K562 (cell line): Measurements from ENCODE around the gene SLC1A2. TPM values are rescaled to one million over a fixed set of nuclear protein-coding genes. Genes with fewer than 3 reads are reported as not detected.

ENCODE experiments used
- ATAC-seq: fragments of 200-7000 bp; cut with Tn5 transposase; 3 replicates; pipeline ENCODE4 v1.9.1; 2020; ENCODE audit warnings: moderate library complexity
- BruUV-seq: library from RNA; stranded (reverse); fragments of 400-500 nt; replicated peaks from 2 replicates; lab custom pipeline; 2021; lab: Mats Ljungman, UMichigan
- CTCF ChIA-PET: fragments of 300-600 bp; formaldehyde crosslinking; extraction: SDS; loops from one replicate; lab custom pipeline; 2021; ENCODE audit warnings: low intra/inter-chr PET ratio; lab: Yijun Ruan, JAX
- POLR2A ChIA-PET: fragments of 300-600, 350-650 bp; sonication (Branson Sonifier 250); formaldehyde crosslinking; extraction: SDS; loops from one replicate; lab custom pipeline; 2021; ENCODE audit warnings: antibody characterized with exemption, inconsistent platforms; lab: Yijun Ruan, JAX
- DNase-seq, 4 experiments: peaks; one replicate each; pipeline versions ENCODE4 v3.0.0 to v3.0.0-alpha.2; 2011 to 2018; ENCODE audit warnings: low spot score in 3 of 4, mixed read lengths in 3 of 4; ENCODE audit errors: extremely low read depth in 1 of 4
- FAIRE-seq: peaks from 2 replicates; lab custom pipeline; 2011; peaks lifted over from hg19 to GRCh38; lab: Jason Lieb, UNC
- H2AFZ ChIP-seq: 2 replicates; pipeline ENCODE4 v1.6.0; 2011; ENCODE audit warnings: low read depth, low read length, control low read depth, inconsistent platforms
- H3K27ac ChIP-seq: fragments of 200-600 bp; 3 replicates; pipeline ENCODE4 v1.8.0; 2011; ENCODE audit warnings: low read depth, mild to moderate bottlenecking, control low read depth, inconsistent platforms, low read length, moderate library complexity, mixed read lengths; ENCODE audit errors: extremely low read depth
- H3K27me3 ChIP-seq, 2 experiments: fragments of 300-600 bp in 1 of 2; 2 replicates in 1 of 2; 3 replicates in 1 of 2; pipeline versions ENCODE4 v1.6.0 to v1.8.0; 2011; ENCODE audit warnings: inconsistent platforms in 2 of 2, low read length in 2 of 2, mild to moderate bottlenecking in 1 of 2, mixed read lengths in 1 of 2, moderate library complexity in 1 of 2; ENCODE audit not compliant: control insufficient read depth in 2 of 2, insufficient read depth in 2 of 2
- H3K36me3 ChIP-seq: fragments of 300-600 bp; 3 replicates; pipeline ENCODE4 v1.8.0; 2011; ENCODE audit warnings: mild to moderate bottlenecking, low read length, inconsistent platforms; ENCODE audit not compliant: control insufficient read depth, insufficient read depth
- H3K4me1 ChIP-seq, 2 experiments: fragments of 200-600 bp in 1 of 2; replicated peaks in 1 of 2; 2 replicates in 1 of 2; 3 replicates in 1 of 2; pipeline versions ENCODE4 v1.5.1 to v1.8.0; 2011; ENCODE audit warnings: inconsistent platforms in 2 of 2, low read length in 2 of 2, mild to moderate bottlenecking in 1 of 2, mixed read lengths in 1 of 2, moderate library complexity in 1 of 2; ENCODE audit not compliant: control insufficient read depth in 2 of 2, insufficient read depth in 2 of 2
- H3K4me2 ChIP-seq: 2 replicates; pipeline ENCODE4 v1.6.1; 2011; ENCODE audit warnings: low read length, control low read depth, inconsistent platforms, mixed read lengths; ENCODE audit not compliant: insufficient read depth
- H3K4me3 ChIP-seq: fragments of 200-600 bp; sonication (generic), shearing (Covaris generic); 2 replicates; pipeline ENCODE4 v1.5.1; 2016; ENCODE audit warnings: control low read depth, inconsistent platforms
- H3K79me2 ChIP-seq: fragments of 200-600 bp; 3 replicates; pipeline ENCODE4 v1.8.0; 2011; ENCODE audit warnings: low read length, inconsistent platforms; ENCODE audit not compliant: control insufficient read depth, insufficient read depth
- H3K9ac ChIP-seq, 2 experiments: 2 replicates each; pipeline versions ENCODE4 v1.6.0 to v1.6.1; 2011; ENCODE audit warnings: low read depth in 2 of 2, low read length in 2 of 2, control low read depth in 1 of 2, inconsistent platforms in 1 of 2, mild to moderate bottlenecking in 1 of 2, mixed read lengths in 1 of 2; ENCODE audit not compliant: insufficient read depth in 1 of 2
- H3K9me1 ChIP-seq: one replicate; pipeline ENCODE4 v1.6.0; 2011; ENCODE audit warnings: inconsistent platforms, mild to moderate bottlenecking, low read length, moderate library complexity; ENCODE audit not compliant: control insufficient read depth, insufficient read depth
- H3K9me3 ChIP-seq: replicated peaks from 2 replicates; pipeline ENCODE4 v1.5.1; 2011; ENCODE audit warnings: low read depth, low read length, inconsistent platforms; ENCODE audit not compliant: control insufficient read depth, insufficient read depth
- H4K20me1 ChIP-seq: replicated peaks from 2 replicates; pipeline ENCODE4 v1.6.1; 2011; ENCODE audit warnings: low read length, inconsistent platforms, mixed read lengths; ENCODE audit not compliant: control insufficient read depth, insufficient read depth
- CBX5 ChIP-seq: IDR thresholded peaks from 2 replicates; pipeline ENCODE4 v1.6.1; 2014; ENCODE audit warnings: low read depth, borderline replicate concordance
- NRF1 ChIP-seq, 2 experiments: fragments of 450-650 bp; IDR thresholded peaks in 1 of 2; conservative IDR thresholded peaks in 1 of 2; 2 replicates each; pipeline ENCODE4 v1.6.1; 2014; ENCODE audit warnings: mild to moderate bottlenecking in 2 of 2
- POLR2AphosphoS5 ChIP-seq: IDR thresholded peaks from 2 replicates; pipeline ENCODE4 v1.6.1; 2011; ENCODE audit warnings: mild to moderate bottlenecking, low read depth, low read length, moderate library complexity; ENCODE audit not compliant: control insufficient read depth, insufficient read depth
- RHOXF2B ChIP-seq: fragments of 250-450 bp; sonication (Bioruptor Pico); conservative IDR thresholded peaks from 2 replicates; pipeline ENCODE4 v1.5.1; 2021
- RNF219 ChIP-seq: fragments of 250-450 bp; sonication (Bioruptor Pico); IDR thresholded peaks from 2 replicates; pipeline ENCODE4 v1.5.0; 2022; ENCODE audit warnings: mild to moderate bottlenecking
- SLC30A9 ChIP-seq: fragments of 250-450 bp; sonication (Bioruptor Pico); IDR thresholded peaks from 2 replicates; pipeline ENCODE4 v1.8.0; 2022; ENCODE audit warnings: mild to moderate bottlenecking, moderate library complexity
- SMAD3 ChIP-seq: fragments of 450-650 bp; formaldehyde crosslinking; conservative IDR thresholded peaks from 2 replicates; pipeline ENCODE4 v1.4.0; 2020; ENCODE audit warnings: mild to moderate bottlenecking
- SOX6 ChIP-seq: fragments of 450-650 bp; IDR thresholded peaks from 2 replicates; pipeline ENCODE4 v1.6.1; 2014; ENCODE audit warnings: mild to moderate bottlenecking
- ZNF217 ChIP-seq: sonication (generic); formaldehyde crosslinking; IDR thresholded peaks from 2 replicates; pipeline ENCODE4 v1.8.0; 2022; ENCODE audit warnings: mild to moderate bottlenecking, missing genetic modification reagents
- ZNF668 ChIP-seq: fragments of 250-450 bp; sonication (Bioruptor Pico); IDR thresholded peaks from 2 replicates; pipeline ENCODE4 v1.8.0; 2022; ENCODE audit warnings: mild to moderate bottlenecking, inconsistent platforms
- WGBS: fragments of 100-300 bp; shearing (Covaris generic); methylation state at CpG from one replicate; pipeline ENCODE4 v1.1.6; 2016; ENCODE audit warnings: low coverage, mixed read lengths; ENCODE audit not compliant: insufficient coverage; ENCODE audit errors: missing lambda C conversion rate; 5-methylcytosine and 5-hydroxymethylcytosine counted together
- in situ Hi-C: fragments of 300-500 bp; cut with MboI; formaldehyde crosslinking; loops from 4 replicates; pipeline ENCODE4 v1.15.0; 2018; ENCODE audit warnings: inconsistent platforms, mixed read lengths
- intact Hi-C: fragments of 100-400 bp; cut with micrococcal nuclease; formaldehyde crosslinking; loops from 2 replicates; pipeline ENCODE4 v1.14.2; 2022
- polyA plus RNA-seq, 8 experiments: library from polyadenylated mRNA; depleted of rRNA in 4 of 8; stranded (reverse) in 5 of 8; unstranded in 3 of 8; fragments of >200 nt; fragmentation: Nextera tagmentation in 2 of 8; fragmentation: Illumina TruSeq in 1 of 8; extraction: Ambion mirVana in 2 of 8; extraction: Trizol in 1 of 8; gene quantifications; 2 replicates each; pipeline versions ENCODE4 v1.2.1 to v1.2.3, GENCODE V29; 2011 to 2014; ENCODE audit warnings: inconsistent platforms in 1 of 8, missing spikeins in 1 of 8
- total RNA-seq, 7 experiments: library from RNA; depleted of rRNA in 6 of 7; stranded (reverse); fragments of >200 nt in 6 of 7; fragmentation: Illumina TruSeq in 2 of 7; extraction: Trizol in 2 of 7; gene quantifications; 2 replicates each; pipeline versions ENCODE4 v1.2.1 to v1.2.3, GENCODE V29; 2011 to 2021; ENCODE audit warnings: low replicate concordance in 1 of 7
- TF ChIP-seq, protein P1 (sequence below): sonication (generic); formaldehyde crosslinking; IDR thresholded peaks from 2 replicates; pipeline ENCODE4 v1.8.0; 2022; ENCODE audit warnings: missing genetic modification reagents, mild to moderate bottlenecking, moderate library complexity, borderline replicate concordance
- TF ChIP-seq, protein P2 (sequence below), 2 experiments: fragments of 450-650 bp in 1 of 2; sonication (generic) in 1 of 2; formaldehyde crosslinking in 1 of 2; IDR thresholded peaks in 1 of 2; conservative IDR thresholded peaks in 1 of 2; 2 replicates each; pipeline versions ENCODE4 v1.6.1 to v1.8.1; 2016 to 2023; ENCODE audit warnings: mild to moderate bottlenecking in 2 of 2, moderate library complexity in 2 of 2, inconsistent platforms in 1 of 2, missing genetic modification reagents in 1 of 2

The SLC1A2 gene
- total and polyA plus RNA-seq, 9 of the 15 experiments (the other 6 are each of a cell fraction or from before 2014, with no cell fraction given), result 0.03 to 0.07 (median 0.04) TPM; not detected in 5

DNA sequence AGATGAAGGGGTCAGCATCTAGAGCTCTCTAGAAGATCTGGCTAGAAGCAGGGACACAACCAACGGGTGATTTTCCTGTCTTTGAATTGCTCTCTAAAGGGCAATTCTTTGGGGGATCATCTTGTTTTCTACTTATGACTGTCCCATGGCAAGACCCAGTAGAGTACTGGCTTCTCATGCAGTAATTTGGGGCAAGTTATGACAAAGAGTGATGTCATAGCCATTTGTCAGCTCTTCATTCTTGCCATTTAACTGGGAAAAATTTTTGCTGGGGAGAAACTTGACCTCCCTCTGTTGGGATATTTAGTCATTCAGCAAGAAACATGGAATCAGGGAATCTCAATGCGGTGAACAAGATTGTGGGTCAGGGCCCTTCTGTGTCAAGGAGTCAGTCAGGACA, 80.4 kb downstream of the SLC1A2 start:
- in situ Hi-C loops, result no loop called here
- CTCF ChIA-PET, result no interaction called here

DNA sequence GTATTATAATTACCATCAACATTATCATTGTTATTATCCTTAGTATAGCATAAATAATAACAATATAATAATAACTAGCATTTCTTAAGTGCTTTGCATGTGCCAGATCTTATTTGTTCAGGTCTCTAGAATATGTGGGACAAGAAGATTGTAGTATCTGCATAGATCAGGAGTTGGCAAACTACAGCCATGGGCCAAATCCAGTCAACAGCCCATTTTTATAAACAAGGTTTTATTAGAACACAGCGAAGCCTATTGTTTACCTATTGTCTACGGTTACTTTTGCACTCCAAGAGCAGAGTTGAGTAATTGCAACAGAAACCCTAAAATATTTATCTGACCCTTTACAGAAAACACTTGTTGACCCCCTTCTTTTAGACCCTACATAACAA, 81.4 kb downstream of the SLC1A2 start:
- in situ Hi-C loops, result no loop called here
- FAIRE-seq (no peak), DNase-seq (no peak), ATAC-seq (no peak)
- H3K4me1 ChIP-seq, result peaks cover 0 to 15% of the 10 kb centered on the region in 2 experiments; a peak in 3 of 5 replicates
- no peak overlapping the region for H3K9ac ChIP-seq
- intact Hi-C loops, result no loop called here
- 15% methylated on average over 2 of the region's 2 CpGs for WGBS
- POLR2A ChIA-PET, result no interaction called here
- no peak overlapping the region for H3K4me2 ChIP-seq
- no peaks in the 10 kb centered on the region for H3K9me1 ChIP-seq
- CTCF ChIA-PET, result no interaction called here
- H3K27me3 ChIP-seq, result no peaks in the 10 kb centered on the region
- H3K79me2 ChIP-seq, result no peaks in the 10 kb centered on the region
- no peak overlapping the region for H3K4me3 ChIP-seq
- peak overlapping the region; percentile 41; the same call in 1 of the 3 replicates for H3K27ac ChIP-seq
- H3K9me3 ChIP-seq, result no peaks in the 10 kb centered on the region
- no peaks in the 10 kb centered on the region for H3K36me3 ChIP-seq
- H2AFZ ChIP-seq, result no peak overlapping the region
- no TSS peak for BruUV-seq
- H4K20me1 ChIP-seq, result no peaks in the 10 kb centered on the region
- TF ChIP-seq ZNF668 (CRISPR knock-in tag) (no peak), SOX6 (no peak), CBX5 (no peak), SLC30A9 (CRISPR knock-in tag) (no peak), POLR2AphosphoS5 (no peak), RHOXF2B (CRISPR knock-in tag) (no peak), ZNF217 (CRISPR knock-in tag) (no peak), RNF219 (CRISPR knock-in tag) (no peak), NRF1 (conservative IDR thresholded peaks at IDR 0.05 in 1 of 2, IDR thresholded peaks at IDR 0.05 in 1 of 2) (no peak)
- TF ChIP-seq, protein P1, sequence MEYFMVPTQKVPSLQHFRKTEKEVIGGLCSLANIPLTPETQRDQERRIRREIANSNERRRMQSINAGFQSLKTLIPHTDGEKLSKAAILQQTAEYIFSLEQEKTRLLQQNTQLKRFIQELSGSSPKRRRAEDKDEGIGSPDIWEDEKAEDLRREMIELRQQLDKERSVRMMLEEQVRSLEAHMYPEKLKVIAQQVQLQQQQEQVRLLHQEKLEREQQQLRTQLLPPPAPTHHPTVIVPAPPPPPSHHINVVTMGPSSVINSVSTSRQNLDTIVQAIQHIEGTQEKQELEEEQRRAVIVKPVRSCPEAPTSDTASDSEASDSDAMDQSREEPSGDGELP (CRISPR knock-in tag), result no peak

More for the DNA sequence above, 80.4 kb downstream of the SLC1A2 start:
- Histone ChIP-seq H3K79me2 (no peaks in the 10 kb centered on the region), H3K9me1 (no peaks in the 10 kb centered on the region), H3K27me3 (no peaks in the 10 kb centered on the region), H4K20me1 (no peaks in the 10 kb centered on the region), H3K4me3 (no peak overlapping the region), H3K27ac (no peak overlapping the region), H3K4me1 (peaks cover 0 to 22% of the 10 kb centered on the region in 2 experiments; a peak in 3 of 5 replicates), H2AFZ (no peak overlapping the region), H3K4me2 (no peak overlapping the region), H3K9me3 (no peaks in the 10 kb centered on the region), H3K36me3 (no peaks in the 10 kb centered on the region), H3K9ac (no peak overlapping the region)
- POLR2A ChIA-PET, result interaction anchor here (0.7 to 0.9 kb wide), 2 partner anchors 10 to 37 kb away, joined by 3 to 4 read pairs; no protein-coding TSS in a partner anchor
- BruUV-seq, result no TSS peak
- TF ChIP-seq, protein P2, sequence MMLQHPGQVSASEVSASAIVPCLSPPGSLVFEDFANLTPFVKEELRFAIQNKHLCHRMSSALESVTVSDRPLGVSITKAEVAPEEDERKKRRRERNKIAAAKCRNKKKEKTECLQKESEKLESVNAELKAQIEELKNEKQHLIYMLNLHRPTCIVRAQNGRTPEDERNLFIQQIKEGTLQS (IDR thresholded peaks at IDR 0.05), result peak; percentile 22; the same call in 1 of the 2 replicates
- TF ChIP-seq, protein P2 (CRISPR knock-in tag; conservative IDR thresholded peaks at IDR 0.05), result no peak
- TF ChIP-seq SMAD3 (CRISPR knock-in tag), result no peak
- no peak for FAIRE-seq
- no peak for ATAC-seq
- intact Hi-C loops, result no loop called here
- WGBS, result 4% methylated on average over 2 of the region's 2 CpGs
- no peak for DNase-seq
